Measurements from ENCODE around the gene C2orf78. TPM values are rescaled to one million over a fixed set of nuclear protein-coding genes. Genes with fewer than 3 reads are reported as not detected.
A peak's percentile ranks its signal among the peaks of the same experiment; 100 is the strongest.

Gene C2orf78
- total RNA-seq, 1 donor from 2014 or later: not detected

- peaks cover 9% of the 10 kb centered on the region for H3K4me1 Mint-ChIP-seq (ENCODE audit: low read depth, unreplicated experiment)
- H3K36me3 Mint-ChIP-seq (ENCODE audit: low read depth, unreplicated experiment): peaks cover 22% of the 10 kb centered on the region
- Histone ChIP-seq H3K79me2 (ENCODE audit: insufficient read depth, low read length) (no peaks in the 10 kb centered on the region), H3K27me3 (ENCODE audit: insufficient read depth, low read length) (no peaks in the 10 kb centered on the region), H2AFZ (ENCODE audit: low read depth, low read length) (no peak overlapping the region), H4K20me1 (ENCODE audit: insufficient read depth, low read length) (peaks cover 33% of the 10 kb centered on the region), H3K4me2 (ENCODE audit: low read length) (peak overlapping the region; percentile 16), H3K36me3 (ENCODE audit: insufficient read depth, low read length) (peaks cover 39% of the 10 kb centered on the region), H3K9me3 (ENCODE audit: insufficient read depth, low read depth, low read length) (no peaks in the 10 kb centered on the region), H3K4me3 (ENCODE audit: insufficient read depth, low read depth, low read length) (no peak overlapping the region), H3K27ac (ENCODE audit: low read depth, low read length) (no peak overlapping the region), H3K9ac (ENCODE audit: low read length) (no peak overlapping the region), H3K4me1 (ENCODE audit: insufficient read depth, low read length) (peaks cover 15% of the 10 kb centered on the region)
- TF ChIP-seq, protein P1, sequence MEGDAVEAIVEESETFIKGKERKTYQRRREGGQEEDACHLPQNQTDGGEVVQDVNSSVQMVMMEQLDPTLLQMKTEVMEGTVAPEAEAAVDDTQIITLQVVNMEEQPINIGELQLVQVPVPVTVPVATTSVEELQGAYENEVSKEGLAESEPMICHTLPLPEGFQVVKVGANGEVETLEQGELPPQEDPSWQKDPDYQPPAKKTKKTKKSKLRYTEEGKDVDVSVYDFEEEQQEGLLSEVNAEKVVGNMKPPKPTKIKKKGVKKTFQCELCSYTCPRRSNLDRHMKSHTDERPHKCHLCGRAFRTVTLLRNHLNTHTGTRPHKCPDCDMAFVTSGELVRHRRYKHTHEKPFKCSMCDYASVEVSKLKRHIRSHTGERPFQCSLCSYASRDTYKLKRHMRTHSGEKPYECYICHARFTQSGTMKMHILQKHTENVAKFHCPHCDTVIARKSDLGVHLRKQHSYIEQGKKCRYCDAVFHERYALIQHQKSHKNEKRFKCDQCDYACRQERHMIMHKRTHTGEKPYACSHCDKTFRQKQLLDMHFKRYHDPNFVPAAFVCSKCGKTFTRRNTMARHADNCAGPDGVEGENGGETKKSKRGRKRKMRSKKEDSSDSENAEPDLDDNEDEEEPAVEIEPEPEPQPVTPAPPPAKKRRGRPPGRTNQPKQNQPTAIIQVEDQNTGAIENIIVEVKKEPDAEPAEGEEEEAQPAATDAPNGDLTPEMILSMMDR (IDR thresholded peaks at IDR 0.05; ENCODE audit: insufficient read depth, low read depth, low read length): no peak
- no peak for TF ChIP-seq EZH2 (IDR thresholded peaks at IDR 0.05; ENCODE audit: insufficient read depth, low read length)
- H3K4me3 Mint-ChIP-seq (ENCODE audit: unreplicated experiment): no peak overlapping the region
- H3K27ac Mint-ChIP-seq (ENCODE audit: unreplicated experiment): no peak overlapping the region
- peak; percentile 51 for DNase-seq (ENCODE audit: low read depth)
- no peak for FAIRE-seq
- H3K27me3 Mint-ChIP-seq (ENCODE audit: low read depth, unreplicated experiment): no peaks in the 10 kb centered on the region
- no peaks in the 10 kb centered on the region for H3K9me3 Mint-ChIP-seq (ENCODE audit: unreplicated experiment)
Measured at GRCh38 chr2:73759285-73759764, 24.7 kb upstream of the C2orf78 start.

GRCh38 chr2:73759904-73760303, 24.1 kb upstream of the C2orf78 start:
- no peak for TF ChIP-seq EZH2 (IDR thresholded peaks at IDR 0.05; ENCODE audit: insufficient read depth, low read length)
- TF ChIP-seq, protein P1 (IDR thresholded peaks at IDR 0.05; ENCODE audit: insufficient read depth, low read depth, low read length): no peak
- H3K27ac ChIP-seq (ENCODE audit: low read depth, low read length): no peak overlapping the region
- no peak overlapping the region for H3K4me3 ChIP-seq (ENCODE audit: insufficient read depth, low read depth, low read length)
- H3K4me3 Mint-ChIP-seq (ENCODE audit: unreplicated experiment): no peak overlapping the region
- peaks cover 33% of the 10 kb centered on the region for H4K20me1 ChIP-seq (ENCODE audit: insufficient read depth, low read length)
- no peak overlapping the region for H3K9ac ChIP-seq (ENCODE audit: low read length)
- no peak overlapping the region for H2AFZ ChIP-seq (ENCODE audit: low read depth, low read length)
- peak overlapping the region; percentile 16 for H3K4me2 ChIP-seq (ENCODE audit: low read length)
- no peak overlapping the region for H3K27ac Mint-ChIP-seq (ENCODE audit: unreplicated experiment)
- H3K27me3 Mint-ChIP-seq (ENCODE audit: low read depth, unreplicated experiment): no peaks in the 10 kb centered on the region
- peaks cover 7% of the 10 kb centered on the region for H3K4me1 Mint-ChIP-seq (ENCODE audit: low read depth, unreplicated experiment)
- peaks cover 15% of the 10 kb centered on the region for H3K4me1 ChIP-seq (ENCODE audit: insufficient read depth, low read length)
- H3K36me3 ChIP-seq (ENCODE audit: insufficient read depth, low read length): peaks cover 43% of the 10 kb centered on the region
- peak; percentile 18 for DNase-seq (ENCODE audit: low read depth)
- FAIRE-seq: no peak
- H3K9me3 ChIP-seq (ENCODE audit: insufficient read depth, low read depth, low read length): no peaks in the 10 kb centered on the region
- H3K9me3 Mint-ChIP-seq (ENCODE audit: unreplicated experiment): no peaks in the 10 kb centered on the region
- peaks cover 20% of the 10 kb centered on the region for H3K36me3 Mint-ChIP-seq (ENCODE audit: low read depth, unreplicated experiment)
- H3K27me3 ChIP-seq (ENCODE audit: insufficient read depth, low read length): no peaks in the 10 kb centered on the region
- H3K79me2 ChIP-seq (ENCODE audit: insufficient read depth, low read length): no peaks in the 10 kb centered on the region

DNA sequence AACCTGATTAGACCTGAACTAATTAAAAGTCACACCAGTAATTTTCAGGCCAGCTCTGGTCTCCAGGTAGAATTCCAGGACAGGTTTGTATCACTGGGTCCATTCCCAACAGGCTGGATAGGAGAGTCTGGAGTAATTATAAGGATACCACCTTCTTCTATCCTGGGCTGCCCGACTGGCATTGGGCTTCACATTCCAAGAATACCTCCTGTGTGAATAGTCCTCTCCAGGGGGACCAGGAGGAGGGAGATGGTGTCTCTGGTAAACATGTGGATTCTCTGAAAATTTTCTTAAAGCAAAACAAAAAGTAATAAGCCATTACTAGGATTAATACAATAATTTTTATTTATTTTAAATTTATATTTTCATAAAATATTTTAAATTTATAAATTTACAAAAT, 21.4 kb upstream of the C2orf78 start:
- Mint-ChIP-seq H3K27ac (ENCODE audit: unreplicated experiment) (no peak overlapping the region), H3K27me3 (ENCODE audit: low read depth, unreplicated experiment) (no peaks in the 10 kb centered on the region), H3K36me3 (ENCODE audit: low read depth, unreplicated experiment) (peaks cover 25% of the 10 kb centered on the region), H3K4me3 (ENCODE audit: unreplicated experiment) (no peak overlapping the region), H3K4me1 (ENCODE audit: low read depth, unreplicated experiment) (peaks cover 7% of the 10 kb centered on the region), H3K9me3 (ENCODE audit: unreplicated experiment) (no peaks in the 10 kb centered on the region)
- Histone ChIP-seq H3K79me2 (ENCODE audit: insufficient read depth, low read length) (no peaks in the 10 kb centered on the region), H2AFZ (ENCODE audit: low read depth, low read length) (no peak overlapping the region), H3K9me3 (ENCODE audit: insufficient read depth, low read depth, low read length) (no peaks in the 10 kb centered on the region), H3K27me3 (ENCODE audit: insufficient read depth, low read length) (no peaks in the 10 kb centered on the region), H4K20me1 (ENCODE audit: insufficient read depth, low read length) (peaks cover 27% of the 10 kb centered on the region), H3K27ac (ENCODE audit: low read depth, low read length) (no peak overlapping the region), H3K4me2 (ENCODE audit: low read length) (no peak overlapping the region), H3K36me3 (ENCODE audit: insufficient read depth, low read length) (peaks cover 55% of the 10 kb centered on the region), H3K4me1 (ENCODE audit: insufficient read depth, low read length) (peaks cover 15% of the 10 kb centered on the region), H3K9ac (ENCODE audit: low read length) (no peak overlapping the region), H3K4me3 (ENCODE audit: insufficient read depth, low read depth, low read length) (no peak overlapping the region)
- no peak for TF ChIP-seq EZH2 (IDR thresholded peaks at IDR 0.05; ENCODE audit: insufficient read depth, low read length)
- TF ChIP-seq, protein P1 (IDR thresholded peaks at IDR 0.05; ENCODE audit: insufficient read depth, low read depth, low read length): no peak
- FAIRE-seq (no peak), DNase-seq (ENCODE audit: low read depth) (no peak)
